Vagina (tissue), 2 donors: ENCODE measurements around the gene CCDC71L. TPM values are rescaled to one million over a fixed set of nuclear protein-coding genes. Genes with fewer than 3 reads are reported as not detected.

Experiments used
- DNase-seq, 2 donors: peaks; one replicate each; pipeline ENCODE4 v3.0.0-alpha.2; 2017; ENCODE audit errors: extremely low spot score in 2 of 2
- H3K27ac ChIP-seq: fragments of 200-600 bp; sonication (generic); one replicate; pipeline ENCODE4 v1.5.1; 2019
- H3K27me3 ChIP-seq: fragments of 200-600 bp; sonication (generic); one replicate; pipeline ENCODE4 v1.5.1; 2019
- H3K36me3 ChIP-seq, 2 donors: fragments of 200-600 bp; sonication (generic); one replicate each; pipeline ENCODE4 v1.5.1; 2017 to 2019
- H3K4me1 ChIP-seq: fragments of 200-600 bp; sonication (generic); one replicate; pipeline ENCODE4 v1.5.1; 2019
- H3K4me3 ChIP-seq, 2 donors: fragments of 200-600 bp; sonication (generic); 1 replicate in 1 of 2; 2 replicates in 1 of 2; pipeline ENCODE4 v1.5.1; 2016 to 2019
- H3K9me3 ChIP-seq: fragments of 200-600 bp; sonication (generic); one replicate; pipeline ENCODE4 v1.5.1; 2019
- CTCF ChIP-seq, 3 experiments: fragments of 450-650 bp in 2 of 3; fragments of 200-600 bp in 1 of 3; sonication (generic) in 1 of 3; IDR thresholded peaks; one replicate each; pipeline ENCODE4 v1.5.1; 2017 to 2019; ENCODE audit warnings: antibody characterized with exemption in 3 of 3, mild to moderate bottlenecking in 2 of 3, moderate library complexity in 2 of 3
- POLR2A ChIP-seq, 2 donors: fragments of 450-650 bp; IDR thresholded peaks; one replicate each; pipeline ENCODE4 v1.6.1; 2017; ENCODE audit warnings: antibody characterized with exemption in 2 of 2, mild to moderate bottlenecking in 2 of 2, moderate library complexity in 2 of 2
- POLR2AphosphoS5 ChIP-seq, 2 donors: sonication (generic); formaldehyde crosslinking; IDR thresholded peaks; one replicate each; pipeline ENCODE4 v1.9.0; 2017; ENCODE audit warnings: antibody characterized with exemption in 2 of 2, mild to moderate bottlenecking in 2 of 2, low read depth in 1 of 2; ENCODE audit not compliant: insufficient read depth in 1 of 2
- intact Hi-C: fragments of 100-400 bp; cut with DNase I; formaldehyde crosslinking; loops from one replicate; pipeline ENCODE4 v1.15.1; 2023
- total RNA-seq: library from RNA; depleted of rRNA; stranded (reverse); fragments of >200 nt; gene quantifications from one replicate; pipeline ENCODE4 v1.2.3, GENCODE V29; 2016

Gene CCDC71L
- total RNA-seq, 1 donor from 2014 or later, result 52.5 TPM

GRCh38 chr7:106622654-106623314 is 38.2 kb downstream of the CCDC71L start:
- H3K27ac ChIP-seq, result no peak overlapping the region
- no peak overlapping the region for H3K4me3 ChIP-seq
- no peaks in the 10 kb centered on the region for H3K4me1 ChIP-seq
- no peaks in the 10 kb centered on the region for H3K9me3 ChIP-seq
- intact Hi-C loops, result no loop called here
- H3K36me3 ChIP-seq, result no peaks in the 10 kb centered on the region
- H3K27me3 ChIP-seq, result no peaks in the 10 kb centered on the region
- TF ChIP-seq POLR2A (IDR thresholded peaks at IDR 0.05) (no peak), POLR2AphosphoS5 (IDR thresholded peaks at IDR 0.05; ENCODE audit: insufficient read depth in 1 of 2, low read depth in 1 of 2) (no peak), CTCF (IDR thresholded peaks at IDR 0.05) (no peak)
- DNase-seq, result no peak

- no peak overlapping the region for H3K27ac ChIP-seq
- no peak for DNase-seq
- TF ChIP-seq POLR2A (IDR thresholded peaks at IDR 0.05) (no peak), POLR2AphosphoS5 (IDR thresholded peaks at IDR 0.05; ENCODE audit: insufficient read depth in 1 of 2, low read depth in 1 of 2) (no peak), CTCF (IDR thresholded peaks at IDR 0.05) (no peak)
- no peaks in the 10 kb centered on the region for H3K36me3 ChIP-seq
- H3K9me3 ChIP-seq, result no peaks in the 10 kb centered on the region
- H3K4me1 ChIP-seq, result no peaks in the 10 kb centered on the region
- H3K27me3 ChIP-seq, result no peaks in the 10 kb centered on the region
- H3K4me3 ChIP-seq, result no peak overlapping the region
- intact Hi-C loops, result no loop called here
Observed at GRCh38 chr7:106621393-106622132, 39.4 kb downstream of the CCDC71L start.

GRCh38 chr7:106620676-106621075 is 40.3 kb downstream of the CCDC71L start:
- H3K4me3 ChIP-seq, result no peak overlapping the region

GRCh38 chr7:106620034-106620433 is 40.9 kb downstream of the CCDC71L start:
- Histone ChIP-seq H3K4me3 (no peak overlapping the region), H3K27me3 (no peaks in the 10 kb centered on the region), H3K9me3 (no peaks in the 10 kb centered on the region), H3K27ac (no peak overlapping the region), H3K36me3 (no peaks in the 10 kb centered on the region), H3K4me1 (peaks cover 2% of the 10 kb centered on the region)
- TF ChIP-seq POLR2AphosphoS5 (IDR thresholded peaks at IDR 0.05; ENCODE audit: insufficient read depth in 1 of 2, low read depth in 1 of 2) (no peak), CTCF (IDR thresholded peaks at IDR 0.05) (no peak), POLR2A (IDR thresholded peaks at IDR 0.05) (no peak)
- intact Hi-C loops, result no loop called here
- DNase-seq, result no peak

More at GRCh38 chr7:106620676-106621075, 40.3 kb downstream of the CCDC71L start:
- TF ChIP-seq POLR2A (IDR thresholded peaks at IDR 0.05), result no peak
- TF ChIP-seq CTCF (IDR thresholded peaks at IDR 0.05), result no peak
- no peak for TF ChIP-seq POLR2AphosphoS5 (IDR thresholded peaks at IDR 0.05; ENCODE audit: insufficient read depth in 1 of 2, low read depth in 1 of 2)
- intact Hi-C loops, result no loop called here
- no peak for DNase-seq
- Histone ChIP-seq H3K9me3 (no peaks in the 10 kb centered on the region), H3K27me3 (no peaks in the 10 kb centered on the region), H3K36me3 (no peaks in the 10 kb centered on the region), H3K27ac (no peak overlapping the region), H3K4me1 (no peaks in the 10 kb centered on the region)

- Histone ChIP-seq H3K4me3 (no peak overlapping the region), H3K9me3 (no peaks in the 10 kb centered on the region), H3K27me3 (no peaks in the 10 kb centered on the region), H3K36me3 (no peaks in the 10 kb centered on the region), H3K27ac (no peak overlapping the region), H3K4me1 (peaks cover 10% of the 10 kb centered on the region)
- intact Hi-C loops, result no loop called here
- TF ChIP-seq CTCF (IDR thresholded peaks at IDR 0.05) (no peak), POLR2A (IDR thresholded peaks at IDR 0.05) (no peak), POLR2AphosphoS5 (IDR thresholded peaks at IDR 0.05; ENCODE audit: insufficient read depth in 1 of 2, low read depth in 1 of 2) (no peak)
- DNase-seq, result no peak
Observed at GRCh38 chr7:106619213-106619612, 41.7 kb downstream of the CCDC71L start.
